HG03342 (cell line): ENCODE data around the gene MPL.
"Not testable (repeated sequence)": the region's sequence is repeated elsewhere in the genome, so short reads cannot be mapped to it uniquely, and the experiment has no call there.

Source experiments
- ATAC-seq: cut with Tn5 transposase; IDR thresholded peaks from one replicate; pipeline ENCODE4 v1.9.1; 2021; ENCODE audit warnings: mild to moderate bottlenecking, moderate library complexity; ENCODE audit not compliant: unreplicated experiment

The MPL gene

DNA sequence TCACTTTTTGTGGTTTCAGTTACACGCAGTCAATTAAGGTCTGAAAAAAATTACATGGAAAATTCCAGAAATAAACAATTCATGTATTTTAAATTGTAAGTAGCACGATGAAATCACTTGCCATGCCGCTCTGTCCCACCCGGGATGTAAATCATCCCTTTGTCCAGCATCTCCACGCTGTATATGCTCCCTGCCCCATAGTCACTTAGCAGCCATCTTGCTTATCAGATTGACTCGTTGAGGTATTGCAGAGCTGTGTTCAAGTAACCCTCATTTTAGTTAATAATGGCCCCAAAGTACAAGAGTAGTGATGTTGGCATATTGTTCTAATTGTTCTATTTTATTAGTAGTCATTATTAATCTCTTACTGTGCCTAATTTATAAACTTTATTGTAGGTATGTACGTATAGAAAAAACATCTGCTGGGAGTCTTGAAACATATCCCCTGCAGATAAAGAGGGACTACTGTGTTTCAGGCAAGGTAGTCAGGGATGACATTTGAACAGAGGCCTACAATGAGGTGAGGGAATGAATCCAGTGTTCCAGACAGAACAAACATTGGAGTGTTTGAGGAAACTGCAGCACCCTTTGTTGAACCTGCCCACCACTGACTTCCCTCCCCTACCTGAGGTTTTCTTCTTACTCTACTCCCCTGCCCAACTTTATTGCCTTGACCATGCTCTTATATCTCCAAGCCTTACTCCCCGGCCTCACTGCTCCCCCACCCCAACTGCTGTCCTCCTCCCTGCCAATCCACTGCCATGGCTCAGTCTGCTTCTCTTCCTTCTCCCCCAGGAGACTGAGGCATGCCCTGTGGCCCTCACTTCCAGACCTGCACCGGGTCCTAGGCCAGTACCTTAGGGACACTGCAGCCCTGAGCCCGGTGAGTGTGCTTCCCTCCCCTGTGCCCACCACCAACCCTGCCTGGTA lies 14.1 kb downstream of the MPL start:
- ATAC-seq: no peak

DNA sequence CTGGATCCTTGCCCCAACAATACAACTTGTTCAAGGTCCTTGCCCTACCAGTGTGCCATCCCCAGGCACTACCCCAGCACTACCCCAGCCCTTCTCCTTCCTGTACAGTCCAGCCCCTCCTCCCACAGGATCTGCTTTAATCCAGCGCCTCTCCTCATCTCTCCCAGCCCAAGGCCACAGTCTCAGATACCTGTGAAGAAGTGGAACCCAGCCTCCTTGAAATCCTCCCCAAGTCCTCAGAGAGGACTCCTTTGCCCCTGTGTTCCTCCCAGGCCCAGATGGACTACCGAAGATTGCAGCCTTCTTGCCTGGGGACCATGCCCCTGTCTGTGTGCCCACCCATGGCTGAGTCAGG lies 14.7 kb downstream of the MPL start:
- ATAC-seq: no peak

DNA sequence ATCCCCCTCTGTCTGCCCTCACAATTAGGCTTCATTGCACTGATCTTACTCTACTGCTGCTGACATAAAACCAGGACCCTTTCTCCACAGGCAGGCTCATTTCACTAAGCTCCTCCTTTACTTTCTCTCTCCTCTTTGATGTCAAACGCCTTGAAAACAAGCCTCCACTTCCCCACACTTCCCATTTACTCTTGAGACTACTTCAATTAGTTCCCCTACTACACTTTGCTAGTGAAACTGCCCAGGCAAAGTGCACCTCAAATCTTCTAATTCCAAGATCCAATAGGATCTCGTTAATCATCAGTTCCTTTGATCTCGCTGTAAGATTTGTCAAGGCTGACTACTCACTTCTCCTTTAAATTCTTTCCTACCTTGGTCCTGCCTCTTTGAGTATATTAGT lies 15.3 kb downstream of the MPL start:
- ATAC-seq: no peak

DNA sequence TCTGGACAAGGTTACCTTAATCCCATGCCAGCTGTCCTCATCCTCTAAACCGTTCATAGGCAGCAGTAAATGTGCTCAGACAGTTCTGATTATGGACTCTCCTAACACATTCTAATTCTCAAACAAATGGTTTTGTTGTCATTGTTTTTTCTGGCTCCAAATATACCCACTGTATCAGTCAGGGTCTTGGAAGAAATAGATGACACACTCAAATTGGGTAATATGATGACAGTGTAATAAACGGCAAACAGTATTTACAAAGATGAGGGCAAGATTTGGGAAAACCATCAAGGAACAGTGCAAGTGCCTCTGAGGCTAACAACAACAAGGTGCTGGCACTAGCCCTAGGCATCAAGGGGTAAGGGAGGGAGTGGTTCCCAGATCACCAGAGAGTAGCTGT lies 16.9 kb downstream of the MPL start:
- ATAC-seq: no peak

DNA sequence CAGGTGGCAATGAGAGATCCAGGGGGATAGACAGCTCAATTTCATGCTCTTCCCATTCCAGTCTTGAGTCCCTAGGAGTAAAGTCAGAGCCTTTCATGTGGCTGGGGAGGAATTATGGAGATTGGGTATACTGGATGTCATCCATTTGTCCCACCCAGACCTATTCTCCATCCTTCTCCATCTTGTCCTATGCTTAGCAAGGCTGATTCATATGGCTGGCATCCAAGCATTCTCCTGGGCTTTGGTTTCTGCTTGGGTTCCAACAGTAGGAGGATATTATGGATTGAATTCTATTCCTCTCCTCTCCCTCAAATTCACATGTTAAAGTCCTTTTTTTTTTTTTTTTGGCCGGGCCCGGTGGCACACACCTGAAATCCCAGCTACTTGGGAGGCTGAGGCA lies 17.3 kb downstream of the MPL start:
- no peak for ATAC-seq

DNA sequence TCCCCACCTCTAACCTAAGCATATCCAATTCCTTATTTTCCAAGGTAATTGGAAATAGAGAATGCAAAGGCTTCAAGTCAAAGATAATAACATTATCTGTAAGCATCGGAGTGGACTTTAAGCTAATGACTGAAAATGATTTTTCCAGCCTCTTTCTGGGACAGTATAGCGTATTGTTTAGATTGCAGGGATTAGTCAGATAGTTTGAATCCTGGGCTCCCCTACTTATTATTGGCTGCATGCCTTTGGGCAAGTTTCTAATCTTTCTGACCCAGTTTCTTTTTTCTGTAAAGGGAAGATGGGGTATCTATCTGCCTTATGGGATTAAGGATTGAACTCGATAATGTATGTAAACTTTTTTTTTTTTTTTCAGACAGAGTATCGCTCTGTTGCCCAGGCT lies 19.6 kb downstream of the MPL start:
- ATAC-seq: no peak

DNA sequence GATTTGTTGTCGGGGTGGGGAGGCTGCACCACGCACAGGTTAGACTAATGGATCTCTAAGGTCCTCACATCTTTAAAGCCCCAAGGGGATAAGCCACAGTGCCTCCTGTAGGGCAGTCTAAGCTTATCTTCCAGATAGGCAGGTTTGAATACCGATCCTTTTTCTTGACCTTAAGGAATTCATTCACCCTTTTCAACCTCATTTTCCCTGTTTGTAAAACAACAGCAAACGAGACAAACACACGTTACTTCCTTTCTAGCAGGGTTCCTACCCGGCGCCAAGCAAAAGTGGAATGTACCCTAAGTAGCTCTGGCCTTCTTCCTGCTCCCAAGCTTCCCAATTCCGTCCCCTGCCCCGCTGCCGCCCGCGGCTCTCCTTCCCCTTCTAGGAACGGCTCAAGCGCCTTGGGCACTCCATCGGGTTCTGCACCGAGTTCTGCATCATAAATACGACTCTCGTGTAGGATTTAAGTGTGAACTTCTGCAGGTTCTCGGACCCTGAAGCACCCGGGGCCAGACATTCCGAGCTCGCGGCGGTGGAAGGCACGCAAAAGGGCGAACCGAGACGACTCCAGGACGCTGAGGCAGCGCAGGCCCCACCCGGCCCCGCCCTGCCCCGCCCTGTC lies 20.6 kb downstream of the MPL start:
- ATAC-seq: peak; percentile 23

DNA sequence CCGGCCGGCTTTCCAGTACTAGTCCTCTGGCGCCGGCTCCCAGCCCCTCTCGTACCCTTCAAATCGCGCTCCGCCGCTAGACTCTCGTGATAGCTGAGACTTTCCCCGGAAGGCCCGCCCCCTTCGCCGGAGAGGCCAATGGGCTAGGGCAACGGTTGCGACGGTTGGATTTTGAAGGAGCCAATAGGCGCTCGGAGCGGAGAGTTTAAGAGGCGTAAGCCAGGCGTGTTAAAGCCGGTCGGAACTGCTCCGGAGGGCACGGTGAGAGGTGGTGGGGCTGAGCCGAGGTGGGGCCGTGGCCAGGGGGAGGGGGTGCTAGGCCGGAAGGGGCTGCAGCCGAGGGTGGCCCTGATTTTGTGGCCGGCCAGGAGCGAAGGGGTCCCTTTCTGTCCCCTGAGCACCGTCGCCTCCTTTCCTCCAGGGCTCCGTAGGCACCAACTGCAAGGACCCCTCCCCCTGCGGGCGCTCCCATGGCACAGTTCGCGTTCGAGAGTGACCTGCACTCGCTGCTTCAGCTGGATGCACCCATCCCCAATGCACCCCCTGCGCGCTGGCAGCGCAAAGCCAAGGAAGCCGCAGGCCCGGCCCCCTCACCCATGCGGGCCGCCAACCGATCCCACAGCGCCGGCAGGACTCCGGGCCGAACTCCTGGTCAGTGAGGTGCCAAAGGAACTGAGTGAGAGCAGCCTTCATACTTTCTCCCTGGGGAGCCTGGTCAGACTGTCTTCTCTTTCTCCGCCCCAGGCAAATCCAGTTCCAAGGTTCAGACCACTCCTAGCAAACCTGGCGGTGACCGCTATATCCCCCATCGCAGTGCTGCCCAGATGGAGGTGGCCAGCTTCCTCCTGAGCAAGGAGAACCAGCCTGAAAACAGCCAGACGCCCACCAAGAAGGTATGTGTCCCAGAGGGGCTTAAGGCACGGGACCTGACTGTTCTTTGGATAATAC lies 21.4 kb downstream of the MPL start, which contains the start of gene CDC20:
CDC20 (plus strand) TSS at position 236 of the 948 bp plus-strand sequence; CDS start at position 471, 235 bp downstream.
- peak; percentile 95 for ATAC-seq

DNA sequence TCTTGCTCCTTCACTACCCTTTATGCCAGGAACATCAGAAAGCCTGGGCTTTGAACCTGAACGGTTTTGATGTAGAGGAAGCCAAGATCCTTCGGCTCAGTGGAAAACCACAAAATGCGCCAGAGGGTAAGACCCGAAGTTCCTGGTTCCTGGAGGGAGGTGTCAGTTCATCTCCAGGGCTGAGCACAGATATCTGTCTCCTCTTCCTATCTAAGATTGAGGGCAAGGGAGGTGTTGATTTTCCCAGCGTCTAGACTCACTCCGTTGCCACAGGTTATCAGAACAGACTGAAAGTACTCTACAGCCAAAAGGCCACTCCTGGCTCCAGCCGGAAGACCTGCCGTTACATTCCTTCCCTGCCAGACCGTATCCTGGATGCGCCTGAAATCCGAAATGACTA lies 22.1 kb downstream of the MPL start:
- no peak for ATAC-seq

DNA sequence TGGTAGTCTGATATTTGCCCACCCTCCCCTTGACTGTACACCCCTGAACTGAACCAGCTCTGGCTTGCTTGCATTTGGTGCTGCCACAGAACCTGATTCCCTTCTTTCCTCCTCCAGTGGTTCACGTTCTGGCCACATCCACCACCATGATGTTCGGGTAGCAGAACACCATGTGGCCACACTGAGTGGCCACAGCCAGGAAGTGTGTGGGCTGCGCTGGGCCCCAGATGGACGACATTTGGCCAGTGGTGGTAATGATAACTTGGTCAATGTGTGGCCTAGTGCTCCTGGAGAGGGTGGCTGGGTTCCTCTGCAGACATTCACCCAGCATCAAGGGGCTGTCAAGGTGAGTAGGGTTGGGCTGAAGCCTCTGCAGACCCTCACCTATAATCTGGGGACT lies 23.0 kb downstream of the MPL start:
- ATAC-seq: no peak

DNA sequence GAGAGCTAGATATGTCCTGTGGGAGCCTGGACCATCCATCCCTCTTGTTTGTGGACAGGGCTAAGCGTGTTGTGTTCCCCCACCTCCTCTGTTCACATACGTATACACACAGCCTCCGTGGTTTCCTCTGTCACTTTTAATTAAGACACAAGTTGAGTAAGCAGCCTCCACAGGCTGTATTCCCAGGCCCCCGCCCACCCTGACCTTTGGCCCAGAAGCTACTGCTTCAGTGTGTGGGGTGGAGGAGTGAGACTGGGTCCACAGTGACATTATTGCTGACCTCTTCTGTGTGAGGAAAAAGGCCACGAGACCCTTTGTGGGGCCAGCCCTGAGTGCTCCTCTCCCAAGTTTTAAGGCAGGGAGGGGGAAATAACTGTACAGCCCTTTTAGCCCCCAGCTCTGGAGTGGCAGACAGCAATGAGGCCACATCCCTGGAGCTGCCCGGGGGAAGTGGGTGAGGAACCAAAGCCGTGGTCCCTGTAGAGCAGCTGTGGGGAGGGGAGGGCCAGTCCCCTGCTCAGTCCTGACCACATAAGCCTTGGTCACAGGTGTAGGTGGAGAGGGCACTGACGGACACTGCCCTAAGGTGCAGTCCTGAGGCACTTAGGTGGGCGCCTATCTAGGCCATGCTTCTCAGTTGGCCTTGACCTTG lies 25.8 kb downstream of the MPL start:
- ATAC-seq: no peak

DNA sequence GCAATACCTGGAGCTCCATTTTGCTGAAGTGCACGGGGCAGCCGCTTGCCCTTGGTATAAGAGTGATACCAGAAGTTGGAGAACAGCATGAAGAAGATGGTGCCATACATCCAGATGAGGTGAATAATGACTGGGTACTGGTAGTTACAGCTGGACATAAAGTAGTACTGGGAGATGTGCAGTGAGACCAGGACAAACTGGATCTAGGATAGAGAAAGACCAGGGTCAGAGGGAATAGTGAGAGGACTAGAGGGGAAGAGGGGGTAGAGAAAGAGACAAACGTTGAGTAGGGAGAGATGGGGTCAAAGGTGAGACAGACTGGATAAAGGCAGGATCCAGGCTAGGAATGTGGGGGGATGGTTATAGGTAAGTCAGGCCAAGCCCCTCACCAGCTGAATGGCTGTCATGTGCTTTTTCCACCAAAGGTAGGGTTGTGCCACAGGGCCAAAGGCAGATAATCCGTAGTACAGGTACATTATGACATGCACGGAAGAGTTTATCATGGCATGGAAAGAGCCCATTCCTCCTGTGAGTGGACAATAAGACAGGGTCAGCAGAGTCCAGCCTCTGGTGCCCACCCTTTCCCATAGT lies 26.4 kb downstream of the MPL start:
- no peak for ATAC-seq

DNA sequence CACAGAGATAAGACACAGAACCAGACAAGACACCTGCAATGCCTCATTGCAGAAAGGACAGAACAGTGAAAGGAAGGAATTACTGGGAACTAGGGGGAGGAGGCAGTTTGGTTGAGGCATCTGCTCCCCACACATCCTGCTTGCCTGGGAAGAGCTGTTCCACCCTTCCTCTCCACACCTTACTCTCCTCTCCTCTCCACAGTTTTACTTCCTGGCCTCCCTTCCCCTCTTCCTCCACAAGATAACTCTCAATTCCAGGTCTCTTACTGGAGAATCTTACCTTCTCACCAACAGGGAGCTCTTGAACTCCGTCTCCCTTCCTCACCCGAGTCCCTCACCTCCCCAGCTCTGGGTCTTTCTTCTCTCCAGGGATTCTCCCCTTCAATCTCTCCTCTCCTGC lies 28.1 kb downstream of the MPL start:
- no peak for ATAC-seq

DNA sequence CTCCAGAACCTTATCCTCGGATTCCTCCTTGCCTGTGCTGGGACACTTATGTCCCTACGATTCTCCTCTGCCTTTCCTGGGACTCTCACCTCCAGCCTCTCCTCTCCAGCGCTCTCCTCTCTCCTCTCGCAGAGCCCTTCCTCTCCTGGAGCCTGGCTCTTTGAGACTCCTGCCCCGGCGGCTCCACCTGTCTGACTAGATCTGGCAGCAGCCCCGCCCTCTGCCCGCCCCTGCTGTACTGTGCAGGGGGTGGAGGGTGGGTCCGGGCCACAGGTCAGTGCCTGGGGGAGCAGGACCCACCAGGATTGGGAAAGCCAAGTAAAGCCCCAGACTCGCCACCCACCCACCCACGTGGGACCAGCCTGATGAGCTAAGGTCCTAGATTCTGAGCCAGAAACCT lies 28.6 kb downstream of the MPL start:
- ATAC-seq: no peak

DNA sequence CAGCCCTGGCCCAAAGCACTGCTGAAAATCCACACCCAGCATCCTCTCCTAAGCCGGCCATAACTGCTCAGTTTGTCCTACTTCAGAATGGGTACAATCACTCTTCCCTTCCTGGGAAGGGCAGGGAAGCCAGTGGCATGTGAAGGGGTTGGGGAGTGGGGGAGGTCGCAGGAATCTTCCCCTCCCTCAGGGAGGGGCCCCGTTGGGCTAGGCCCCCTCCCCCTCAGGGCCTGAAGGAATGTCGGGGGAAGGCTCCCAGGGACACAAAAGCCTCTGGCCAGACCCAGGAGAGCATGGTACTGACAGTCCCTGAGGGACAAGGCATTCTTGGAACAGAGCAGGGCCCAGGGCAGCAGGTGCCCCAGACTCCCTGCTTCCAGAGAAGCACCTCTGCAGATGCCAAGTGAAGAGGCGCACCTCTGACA lies 29.0 kb downstream of the MPL start:
- ATAC-seq: no peak

DNA sequence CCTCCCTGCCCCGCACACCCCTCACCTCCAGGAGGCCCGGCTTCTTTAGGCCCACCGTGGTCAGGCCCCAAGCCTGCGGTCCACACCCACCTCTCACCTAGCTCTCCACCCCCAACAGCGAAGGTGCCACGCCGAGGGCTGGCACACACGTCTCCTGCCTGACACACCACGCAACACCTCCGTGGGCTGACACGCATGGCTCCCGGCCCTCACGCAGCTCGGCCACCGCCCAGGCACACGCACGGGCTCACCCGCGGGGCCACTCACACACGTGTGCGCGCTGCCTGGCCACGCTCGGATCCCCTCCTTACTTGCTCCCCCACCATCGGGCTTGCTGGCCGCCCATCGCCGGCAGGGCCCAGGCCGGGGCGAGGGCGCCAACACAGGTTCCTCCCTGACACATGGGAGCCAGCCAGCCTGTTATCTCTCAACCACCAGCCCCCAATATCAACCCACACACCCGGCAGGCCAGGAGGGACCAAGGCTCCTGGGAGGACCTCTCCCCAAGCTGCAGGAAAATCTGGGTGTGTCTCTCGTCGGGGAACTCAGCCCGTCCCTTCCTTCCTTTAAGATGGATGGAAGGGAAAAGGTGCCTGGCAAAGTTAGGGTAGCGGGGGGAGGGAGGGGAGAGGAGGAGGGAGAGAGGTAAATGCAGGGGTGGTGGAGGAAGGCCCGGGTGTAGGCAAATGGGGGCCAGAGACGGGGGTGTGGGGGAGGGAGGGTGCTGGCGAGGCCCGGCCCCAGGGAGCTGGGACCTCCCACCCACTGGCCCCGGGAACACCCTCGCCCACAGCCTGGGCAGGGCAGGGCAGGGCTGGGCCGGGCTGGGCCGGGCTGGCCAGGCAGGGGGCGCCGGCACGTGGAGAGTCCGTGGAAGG lies 29.6 kb downstream of the MPL start:
- peak; percentile 36 for ATAC-seq

DNA sequence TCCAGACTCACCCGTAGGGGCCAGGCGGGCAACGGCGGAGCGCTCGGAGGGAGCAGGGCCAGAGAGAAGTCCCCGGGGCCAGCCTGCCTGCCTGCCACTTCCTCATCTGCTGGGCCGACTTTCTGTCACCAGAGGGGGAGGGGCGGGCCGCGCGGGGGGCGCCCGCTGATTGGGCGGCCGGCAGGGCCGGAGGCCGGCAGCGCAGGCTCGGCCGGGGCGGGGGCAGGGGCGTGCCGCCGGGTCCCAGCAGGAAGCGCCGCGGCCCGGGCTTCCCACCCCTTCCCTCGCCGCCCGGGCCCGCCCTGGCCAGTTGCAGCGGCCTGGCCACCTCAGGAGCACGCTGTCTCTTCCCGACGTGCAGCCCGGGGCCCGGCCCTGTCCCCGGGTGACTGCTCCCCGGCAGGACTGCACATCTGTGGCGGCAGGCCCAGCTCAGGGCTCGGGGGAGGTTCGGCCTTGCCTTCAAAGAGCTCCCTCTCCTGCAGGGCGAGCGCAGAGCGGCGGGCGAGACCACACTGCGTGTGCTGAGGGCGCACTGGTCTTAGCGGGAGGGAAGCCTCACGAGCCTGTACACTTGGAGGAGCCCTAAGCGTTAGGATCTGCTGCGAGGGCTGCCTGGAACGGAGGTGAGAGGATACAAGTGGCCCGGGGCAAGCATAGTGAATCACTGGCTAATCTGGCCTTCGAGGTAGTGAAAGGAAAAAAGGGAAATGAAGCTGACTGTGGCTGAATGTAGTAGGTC lies 30.5 kb downstream of the MPL start, which contains the start of gene ELOVL1:
ELOVL1 (minus strand) TSS at position 108 of the 742 bp plus-strand sequence. CDS start 2,402 bp downstream, outside the sequence.
- ATAC-seq: peak; percentile 74

DNA sequence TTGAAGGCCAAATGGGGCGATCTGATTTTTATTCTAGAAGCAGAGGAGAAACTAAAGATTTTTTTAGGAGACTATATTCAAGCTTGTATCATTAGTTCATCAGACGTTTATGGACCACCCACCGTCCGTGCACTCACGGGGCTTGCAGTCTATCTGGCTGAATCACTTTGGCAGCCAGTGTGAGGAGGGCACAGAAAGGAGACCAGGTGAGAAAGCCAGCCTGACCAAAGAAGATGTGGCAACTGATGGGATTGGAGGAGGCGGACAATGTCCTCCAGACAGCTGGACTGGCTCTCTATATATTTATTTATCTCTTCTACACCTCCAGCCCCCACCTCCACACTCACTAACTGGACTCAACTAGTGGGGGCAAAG lies 31.0 kb downstream of the MPL start:
- no peak for ATAC-seq

DNA sequence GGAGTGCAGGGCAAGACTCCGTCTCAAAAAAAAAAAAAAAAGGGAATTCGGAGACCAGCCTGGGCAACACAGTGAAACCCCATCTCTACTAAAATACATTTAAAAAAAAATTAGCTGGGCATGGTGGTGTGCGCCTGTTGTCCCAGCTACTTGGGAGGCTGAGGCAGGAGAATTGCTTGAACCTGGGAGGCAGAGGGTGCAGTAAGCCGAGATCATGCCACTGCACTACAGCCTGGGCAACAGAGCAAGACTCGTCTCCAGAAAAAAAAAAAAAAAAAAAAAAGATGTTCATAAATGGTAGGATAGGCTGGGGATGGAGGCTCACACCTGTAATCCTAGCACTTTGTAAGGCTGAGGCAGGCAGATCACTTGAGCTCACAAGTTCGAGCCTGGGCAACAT lies 32.2 kb downstream of the MPL start:
- ATAC-seq: not testable (repeated sequence)
